Psoas muscle (tissue), 8 donors: ENCODE measurements around the gene SURF6. TPM values are rescaled to one million over a fixed set of nuclear protein-coding genes. Genes with fewer than 3 reads are reported as not detected.
"Not testable (repeated sequence)": the region's sequence is repeated elsewhere in the genome, so short reads cannot be mapped to it uniquely, and the experiment has no call there.

Source experiments
- ATAC-seq, 4 donors: fragments of 200-7000 bp; cut with Tn5 transposase; one replicate each; pipeline ENCODE4 v1.9.1; 2020; ENCODE audit warnings: moderate library complexity in 3 of 4, mild to moderate bottlenecking in 2 of 4
- DNase-seq, 2 donors: peaks; one replicate each; pipeline ENCODE4 v3.0.0-alpha.2; 2020
- H3K27ac ChIP-seq: fragments of 200-600 bp; one replicate; pipeline ENCODE4 v1.8.0; 2022
- H3K27me3 ChIP-seq, 3 donors: fragments of 200-600 bp in 1 of 3; one replicate each; pipeline versions ENCODE4 v1.6.1 to v1.8.0; 2013 to 2022; ENCODE audit warnings: low read length in 2 of 3, mild to moderate bottlenecking in 2 of 3, moderate library complexity in 1 of 3; ENCODE audit not compliant: insufficient read depth in 3 of 3
- H3K36me3 ChIP-seq, 2 donors: fragments of 200-600 bp in 1 of 2; one replicate each; pipeline versions ENCODE4 v1.6.1 to v1.8.0; 2013 to 2022; ENCODE audit warnings: low read depth in 1 of 2, mild to moderate bottlenecking in 1 of 2, moderate library complexity in 1 of 2; ENCODE audit not compliant: insufficient read depth in 1 of 2
- H3K4me1 ChIP-seq: fragments of 200-600 bp; one replicate; pipeline ENCODE4 v1.8.0; 2022
- H3K4me3 ChIP-seq: fragments of 200-600 bp; one replicate; pipeline ENCODE4 v1.8.0; 2022; ENCODE audit warnings: mild to moderate bottlenecking
- H3K9me3 ChIP-seq: fragments of 200-600 bp; one replicate; pipeline ENCODE4 v1.8.0; 2022
- CTCF ChIP-seq: fragments of 200-600 bp; IDR thresholded peaks from one replicate; pipeline ENCODE4 v1.8.0; 2022; ENCODE audit warnings: antibody characterized with exemption
- WGBS, 3 donors: extraction: QIAGEN DNeasy Blood & Tissue Kit; methylation state at CpG; one replicate each; pipeline versions ENCODE4 v1.1.6 to v1.1.7; 2013; 5-methylcytosine and 5-hydroxymethylcytosine counted together
- intact Hi-C, 2 donors: fragments of 100-400 bp; cut with DNase I; formaldehyde crosslinking; loops; one replicate each; pipeline versions ENCODE4 v1.11.0 to v1.14.2; 2022
- polyA plus RNA-seq, 3 donors: library from polyadenylated mRNA; stranded (reverse); fragments of 200-250 nt; gene quantifications; one replicate each; pipeline ENCODE4 v1.2.3, GENCODE V29; 2013
- total RNA-seq, 4 donors: library from RNA; stranded (reverse); fragmentation: NEBNext Ultra II Directional in 2 of 4; extraction: Animal tissue kit (Norgen Biotek cat#: 25700) in 2 of 4; gene quantifications; one replicate each; pipeline versions ENCODE4 v1.2.1 to v1.2.4, GENCODE V29; 2021 to 2023
- donor health status: healthy with polysubstance abuse.
- donor health status: DM: no; HTN: no; CAD: no; lungs with moderate emphysema.
- donor health status: Bipolar disorder and iron deficiency.
- donor health status: healthy.
- donor health status: DM: yes; HTN: yes; CAD: no.
- donor health status: DM: no; HTN: no; CAD: no.
- donor health status: DM: no; HTN: no; CAD: no.
- donor health status: DM: yes; HTN: yes; CAD: no.

The SURF6 gene
- total and polyA plus RNA-seq, 7 donors = 11.4 to 43.0 (median 27.3) TPM

DNA sequence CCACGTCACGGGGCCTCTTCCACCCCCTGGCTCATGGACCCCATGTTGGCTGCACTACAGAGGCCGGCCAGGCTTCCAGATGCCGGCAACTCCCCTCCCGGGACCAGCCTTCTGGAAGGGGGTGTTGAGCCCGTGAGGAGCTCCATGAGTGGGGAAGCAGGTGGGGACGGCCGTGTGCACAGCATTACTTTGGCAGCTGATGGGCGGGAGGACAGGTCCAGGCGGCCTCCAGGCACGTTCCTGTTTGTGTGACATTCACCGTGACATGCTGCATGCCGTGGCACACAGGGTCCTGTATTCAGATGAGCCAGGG lies 31.9 kb downstream of the SURF6 start:
- 18 to 28% (median 21%) methylated on average over 13 of the region's 13 CpGs for WGBS, 3 donors
- Histone ChIP-seq H3K9me3 (no peaks in the 10 kb centered on the region), H3K36me3 (no peaks in the 10 kb centered on the region), H3K27ac (no peak overlapping the region), H3K4me1 (no peaks in the 10 kb centered on the region), H3K27me3 (peaks cover 0 to 43% (median 8%) of the 10 kb centered on the region in 3 donors), H3K4me3 (no peak overlapping the region)
- ATAC-seq (no peak), DNase-seq (no peak)
- TF ChIP-seq CTCF = no peak
- intact Hi-C loops = no loop called here

GRCh38 chr9:133303266-133304157 lies 32.5 kb downstream of the SURF6 start:
- no peak for ATAC-seq
- 58 to 63% (median 58%) methylated on average over 25 to 26 of the region's 26 CpGs for WGBS, 3 donors
- DNase-seq = no peak
- Histone ChIP-seq H3K27ac (no peak overlapping the region), H3K9me3 (no peaks in the 10 kb centered on the region), H3K4me1 (no peaks in the 10 kb centered on the region), H3K27me3 (peaks cover 0 to 45% (median 8%) of the 10 kb centered on the region in 3 donors), H3K36me3 (no peaks in the 10 kb centered on the region), H3K4me3 (no peak overlapping the region)
- intact Hi-C loops = no loop called here
- no peak for TF ChIP-seq CTCF

DNA sequence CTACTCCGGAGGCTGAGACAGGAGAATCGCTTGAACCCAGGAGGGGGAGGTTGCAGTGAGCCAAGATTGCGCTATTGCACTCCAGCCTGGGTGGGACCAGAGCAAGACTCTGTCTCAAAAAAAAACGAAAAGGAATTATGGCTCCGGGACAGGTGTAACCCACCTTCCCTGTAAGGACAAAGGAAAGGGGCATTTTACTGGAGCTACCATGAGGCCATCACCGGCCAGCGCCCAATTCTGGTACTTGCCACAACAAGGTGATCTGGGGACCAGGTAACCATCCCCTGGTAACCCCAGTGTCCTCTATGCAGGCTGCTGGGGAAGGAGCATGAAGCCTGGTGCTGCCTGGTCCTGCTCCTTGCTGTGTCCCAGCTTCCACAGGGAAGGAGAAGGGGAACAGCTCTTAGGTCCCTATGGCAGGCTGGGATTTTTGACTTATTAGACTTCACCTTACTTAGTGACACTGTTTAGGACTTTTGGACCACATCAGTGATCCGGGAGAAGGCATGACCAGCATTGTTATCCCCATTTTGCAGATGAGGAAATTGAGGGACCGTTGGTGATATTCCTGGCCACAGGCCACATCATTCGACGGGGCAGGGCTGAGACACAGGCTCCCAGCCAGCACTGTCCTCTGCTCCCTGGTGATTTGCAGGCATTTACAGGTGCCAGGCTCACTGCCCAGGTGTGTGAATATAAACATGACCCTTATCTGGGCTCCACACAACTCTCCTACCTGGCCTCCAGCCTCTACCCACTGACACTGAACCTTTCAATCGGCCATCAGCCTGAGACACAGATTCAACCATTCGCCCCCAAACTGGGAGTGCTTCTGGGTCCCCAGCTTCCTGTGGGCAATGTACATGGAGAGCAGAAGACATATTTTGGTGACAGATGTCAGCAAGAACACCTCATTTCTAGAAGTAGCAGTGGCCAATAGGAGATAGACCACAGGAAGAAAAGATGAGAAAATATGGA lies 34.4 kb downstream of the SURF6 start:
- WGBS, 3 donors = 81 to 82% (median 82%) methylated on average over 13 of the region's 13 CpGs
- intact Hi-C loops = no loop called here
- ATAC-seq (no peak), DNase-seq (no peak)
- H3K36me3 ChIP-seq = no peaks in the 10 kb centered on the region
- no peaks in the 10 kb centered on the region for H3K9me3 ChIP-seq
- H3K27ac ChIP-seq = no peak overlapping the region
- peaks cover 0 to 53% (median 8%) of the 10 kb centered on the region in 3 donors for H3K27me3 ChIP-seq
- no peak overlapping the region for H3K4me3 ChIP-seq
- no peaks in the 10 kb centered on the region for H3K4me1 ChIP-seq
- no peak for TF ChIP-seq CTCF

DNA sequence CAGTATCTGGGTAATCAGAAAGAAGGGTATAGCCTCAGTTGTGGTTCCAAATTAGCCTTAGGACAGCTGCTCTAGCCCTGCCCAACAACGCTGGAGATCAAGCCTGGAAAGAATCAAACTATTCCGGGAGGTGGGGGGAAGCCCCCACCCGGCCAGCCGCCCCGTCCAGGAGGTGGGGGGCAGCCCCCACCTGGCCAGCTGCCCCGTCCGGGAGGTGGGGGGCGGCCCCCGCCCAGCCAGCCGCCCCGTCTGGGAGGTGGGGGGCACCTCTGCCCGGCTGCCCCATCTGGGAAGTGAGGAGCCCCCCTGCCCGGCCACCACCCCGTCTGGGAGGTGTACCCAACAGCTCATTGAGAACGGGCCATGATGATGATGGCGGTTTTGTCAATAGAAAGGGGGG lies 36.0 kb downstream of the SURF6 start:
- H3K9me3 ChIP-seq, H3K36me3 ChIP-seq, intact Hi-C loops, DNase-seq, H3K4me1 ChIP-seq, H3K4me3 ChIP-seq, H3K27ac ChIP-seq, ATAC-seq: not testable (repeated sequence)
- WGBS, 3 donors = 41 to 48% (median 47%) methylated on average over 15 to 16 of the region's 16 CpGs
- H3K27me3 ChIP-seq = peaks cover 0 to 58% (median 8%) of the 10 kb centered on the region in 3 donors

DNA sequence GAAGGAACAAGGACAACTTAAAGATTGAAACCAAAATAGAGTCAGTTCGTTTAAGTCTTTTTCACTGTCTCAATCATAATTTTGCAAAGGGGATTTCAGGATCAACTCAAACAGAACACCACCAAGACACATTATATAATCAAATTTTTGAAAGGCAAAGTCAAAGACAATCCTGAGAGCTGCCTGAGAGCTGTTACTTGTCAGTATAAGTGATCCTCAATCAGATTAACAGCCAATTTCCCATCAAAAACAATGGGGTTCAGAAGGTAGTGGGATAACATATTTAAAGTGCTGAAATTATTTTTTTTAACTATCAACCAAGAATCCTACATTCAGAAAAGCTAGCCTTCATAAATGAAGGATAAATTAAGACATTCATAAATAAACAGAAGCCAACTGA lies 41.7 kb downstream of the SURF6 start:
- WGBS, 3 donors = 55 to 76% (median 60%) methylated on average over 1 of the region's 1 CpG

More for the DNA sequence above, 41.7 kb downstream of the SURF6 start:
- intact Hi-C loops = no loop called here
- DNase-seq (no peak), ATAC-seq (no peak)
- Histone ChIP-seq H3K4me3 (no peak overlapping the region), H3K27ac (no peak overlapping the region), H3K9me3 (peaks cover 6% of the 10 kb centered on the region), H3K27me3 (peaks cover 0 to 59% (median 4%) of the 10 kb centered on the region in 3 donors), H3K4me1 (no peaks in the 10 kb centered on the region), H3K36me3 (no peaks in the 10 kb centered on the region)
- no peak for TF ChIP-seq CTCF
